RWPE2 (cell line): ENCODE results near the gene SLC17A9.

ENCODE experiments used
- ATAC-seq: fragments of 200-7000 bp; cut with Tn5 transposase; 3 replicates; pipeline ENCODE4 v1.9.1; 2021; ENCODE audit warnings: low read depth
- DNase-seq: peaks from one replicate; pipeline ENCODE4 v3.0.0-alpha.2; 2020; ENCODE audit warnings: low spot score
- H3K27ac ChIP-seq: fragments of 450-650 bp; 2 replicates; pipeline ENCODE4 v1.5.1; 2017; ENCODE audit warnings: mild to moderate bottlenecking; ENCODE audit not compliant: poor library complexity, severe bottlenecking
- H3K27me3 ChIP-seq: fragments of 250-450 bp; sonication (Bioruptor Pico); 2 replicates; pipeline ENCODE4 v1.5.1; 2021; ENCODE audit warnings: mild to moderate bottlenecking, moderate library complexity; ENCODE audit not compliant: insufficient read depth, poor library complexity, severe bottlenecking
- H3K36me3 ChIP-seq: fragments of 250-450 bp; sonication (Bioruptor Pico); 2 replicates; pipeline ENCODE4 v1.5.1; 2020; ENCODE audit warnings: low read depth, mild to moderate bottlenecking, moderate library complexity
- H3K4me1 ChIP-seq: fragments of 250-450 bp; sonication (Bioruptor Pico); 2 replicates; pipeline ENCODE4 v1.5.1; 2021; ENCODE audit warnings: mild to moderate bottlenecking, moderate library complexity; ENCODE audit not compliant: insufficient read depth, poor library complexity, severe bottlenecking
- H3K4me3 ChIP-seq: fragments of 250-450 bp; sonication (Bioruptor Pico); 2 replicates; pipeline ENCODE4 v1.5.1; 2021; ENCODE audit warnings: mild to moderate bottlenecking, moderate library complexity; ENCODE audit not compliant: severe bottlenecking
- H3K9me3 ChIP-seq: fragments of 250-450 bp; sonication (Bioruptor Pico); 2 replicates; pipeline ENCODE4 v1.5.1; 2021; ENCODE audit warnings: mild to moderate bottlenecking, moderate library complexity; ENCODE audit not compliant: severe bottlenecking
- CTCF ChIP-seq: fragments of 450-650 bp; IDR thresholded peaks from one replicate; pipeline ENCODE4 v1.5.1; 2017; ENCODE audit warnings: mild to moderate bottlenecking, moderate library complexity; ENCODE audit not compliant: poor library complexity, severe bottlenecking

SLC17A9 gene

DNA sequence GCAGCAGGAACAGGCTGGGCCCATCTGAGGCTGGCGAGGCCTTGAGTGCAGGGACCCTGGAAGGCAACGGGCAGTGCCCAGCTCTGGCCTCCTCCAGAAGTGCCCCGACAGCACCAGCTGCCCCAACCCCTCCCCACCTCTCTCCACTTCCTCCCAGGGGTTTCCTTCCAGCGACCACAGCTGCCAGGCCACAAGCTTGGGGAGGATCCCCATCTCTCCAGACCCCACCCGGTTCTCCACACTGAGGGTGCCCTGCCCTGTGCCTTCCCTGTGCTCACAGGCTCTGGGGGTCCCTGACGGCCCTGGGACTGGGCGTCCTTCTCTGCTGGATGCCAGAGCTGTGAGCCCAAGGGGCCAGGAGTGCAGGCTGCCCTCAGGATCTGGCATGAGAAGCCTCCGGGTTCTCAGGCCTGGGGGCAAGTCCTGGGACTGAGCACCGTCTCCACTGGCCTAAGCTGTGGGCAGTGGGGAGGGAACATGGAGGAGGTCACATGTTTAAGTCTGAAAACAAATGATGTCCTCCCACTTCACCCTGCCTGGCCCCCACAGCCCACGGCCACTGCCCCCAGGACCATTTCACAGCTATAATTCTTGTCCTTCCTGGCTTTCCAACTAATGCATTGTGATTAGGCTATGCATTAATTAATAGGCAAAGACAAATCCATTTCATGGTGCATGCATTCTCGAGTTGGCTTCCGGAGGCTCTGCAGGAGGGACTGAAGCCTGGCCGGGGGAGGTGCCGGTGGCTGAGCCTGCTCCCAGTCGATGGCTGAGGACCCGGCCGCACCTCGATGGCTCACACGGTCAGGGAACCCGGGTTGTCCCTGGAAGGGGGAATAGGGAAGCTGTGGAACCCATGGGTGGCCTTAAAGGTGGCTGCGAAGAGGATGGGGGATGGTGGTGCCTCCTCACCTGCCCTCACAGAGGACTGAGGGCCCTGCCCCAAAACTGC lies 29.9 kb downstream of the SLC17A9 start:
- Histone ChIP-seq H3K9me3 (no peaks in the 10 kb centered on the region), H3K27me3 (peaks cover 79% of the 10 kb centered on the region), H3K4me1 (no peaks in the 10 kb centered on the region), H3K27ac (no peak overlapping the region), H3K4me3 (no peak overlapping the region), H3K36me3 (no peaks in the 10 kb centered on the region)
- DNase-seq (no peak), ATAC-seq (no peak)
- TF ChIP-seq CTCF, result no peak

DNA sequence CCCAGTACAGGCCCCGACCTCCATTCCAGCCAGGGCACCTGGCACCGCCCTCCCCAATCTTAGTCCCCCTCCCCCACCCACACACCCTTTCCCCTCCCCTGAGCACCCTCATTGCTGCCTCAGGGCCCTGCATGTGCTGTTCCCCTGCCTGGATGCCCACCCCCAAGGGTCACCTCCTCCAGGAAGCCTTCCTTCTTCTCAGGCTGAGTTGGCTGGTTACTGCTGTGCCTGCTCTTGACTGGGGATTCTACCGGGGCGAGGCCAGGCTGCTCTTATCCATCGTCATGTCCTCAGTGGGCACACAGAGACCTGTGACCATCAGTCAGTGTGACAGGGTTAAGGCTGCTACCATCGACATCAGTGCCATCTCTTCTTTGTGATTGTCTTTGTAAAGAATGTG lies 30.7 kb downstream of the SLC17A9 start:
- no peak for ATAC-seq
- no peaks in the 10 kb centered on the region for H3K36me3 ChIP-seq
- H3K9me3 ChIP-seq, result no peaks in the 10 kb centered on the region
- no peak for TF ChIP-seq CTCF
- no peak overlapping the region for H3K27ac ChIP-seq
- no peak overlapping the region for H3K4me3 ChIP-seq
- H3K27me3 ChIP-seq, result peaks cover 77% of the 10 kb centered on the region
- DNase-seq, result no peak
- H3K4me1 ChIP-seq, result no peaks in the 10 kb centered on the region

GRCh38 chr20:62984666-62985443 lies 32.3 kb downstream of the SLC17A9 start:
- Histone ChIP-seq H3K36me3 (no peaks in the 10 kb centered on the region), H3K4me1 (no peaks in the 10 kb centered on the region), H3K4me3 (no peak overlapping the region), H3K27ac (no peak overlapping the region), H3K9me3 (no peaks in the 10 kb centered on the region), H3K27me3 (peaks cover 71% of the 10 kb centered on the region)
- ATAC-seq (no peak), DNase-seq (no peak)
- no peak for TF ChIP-seq CTCF

GRCh38 chr20:62985444-62985778 lies 32.9 kb downstream of the SLC17A9 start:
- H3K4me3 ChIP-seq, result no peak overlapping the region
- TF ChIP-seq CTCF, result no peak
- H3K36me3 ChIP-seq, result no peaks in the 10 kb centered on the region
- peaks cover 68% of the 10 kb centered on the region for H3K27me3 ChIP-seq
- no peak for ATAC-seq
- H3K9me3 ChIP-seq, result no peaks in the 10 kb centered on the region
- H3K27ac ChIP-seq, result no peak overlapping the region
- no peaks in the 10 kb centered on the region for H3K4me1 ChIP-seq
- DNase-seq, result no peak
